Activated naive CD8-positive, alpha-beta T cell treated with anti-CD3 and anti-CD28 coated beads for 36 hours (primary cell): ENCODE measurements around the gene OR51L1. TPM values are rescaled to one million over a fixed set of nuclear protein-coding genes. Genes with fewer than 3 reads are reported as not detected.

Experiments
- DNase-seq: peaks from one replicate; pipeline ENCODE4 v3.0.0; 2021
- H3K27ac Mint-ChIP-seq: one replicate; pipeline ENCODE4 v1.8.0; 2022; ENCODE audit warnings: mild to moderate bottlenecking, moderate library complexity, mixed read lengths
- H3K27me3 Mint-ChIP-seq: one replicate; pipeline ENCODE4 v1.8.0; 2022; ENCODE audit warnings: mild to moderate bottlenecking, mixed read lengths
- H3K36me3 Mint-ChIP-seq: one replicate; pipeline ENCODE4 v1.8.0; 2021; ENCODE audit warnings: mild to moderate bottlenecking, mixed read lengths
- H3K4me1 Mint-ChIP-seq: one replicate; pipeline ENCODE4 v1.8.0; 2021; ENCODE audit warnings: mixed read lengths
- H3K4me3 Mint-ChIP-seq: one replicate; pipeline ENCODE4 v1.8.0; 2022; ENCODE audit warnings: mild to moderate bottlenecking, moderate library complexity, mixed read lengths
- H3K9me3 Mint-ChIP-seq: one replicate; pipeline ENCODE4 v1.8.0; 2022; ENCODE audit warnings: mixed read lengths
- total RNA-seq, 2 experiments: library from RNA; stranded (reverse); gene quantifications; one replicate each; pipeline ENCODE4 v1.2.3, GENCODE V29; 2021

Gene OR51L1
- total RNA-seq, 2 experiments from 2014 or later = not detected

GRCh38 chr11:5021996-5022395 is 27.3 kb downstream of the OR51L1 start:
- H3K27me3 Mint-ChIP-seq = no peaks in the 10 kb centered on the region
- DNase-seq = no peak
- no peak overlapping the region for H3K4me3 Mint-ChIP-seq
- H3K27ac Mint-ChIP-seq = no peak overlapping the region
- H3K36me3 Mint-ChIP-seq = peaks cover 2% of the 10 kb centered on the region
- no peaks in the 10 kb centered on the region for H3K4me1 Mint-ChIP-seq
- peaks cover 13% of the 10 kb centered on the region for H3K9me3 Mint-ChIP-seq

GRCh38 chr11:5036669-5037068 is 42.0 kb downstream of the OR51L1 start:
- Mint-ChIP-seq H3K9me3 (no peaks in the 10 kb centered on the region), H3K4me1 (no peaks in the 10 kb centered on the region), H3K27ac (no peak overlapping the region), H3K27me3 (peaks cover 4% of the 10 kb centered on the region), H3K4me3 (no peak overlapping the region), H3K36me3 (no peaks in the 10 kb centered on the region)
- DNase-seq = no peak

GRCh38 chr11:5037926-5038325 is 43.3 kb downstream of the OR51L1 start:
- Mint-ChIP-seq H3K27ac (no peak overlapping the region), H3K9me3 (no peaks in the 10 kb centered on the region), H3K36me3 (no peaks in the 10 kb centered on the region), H3K4me1 (no peaks in the 10 kb centered on the region), H3K4me3 (no peak overlapping the region), H3K27me3 (peaks cover 4% of the 10 kb centered on the region)
- no peak for DNase-seq

GRCh38 chr11:5038341-5038740 is 43.7 kb downstream of the OR51L1 start:
- H3K9me3 Mint-ChIP-seq = no peaks in the 10 kb centered on the region
- H3K4me3 Mint-ChIP-seq = no peak overlapping the region
- H3K4me1 Mint-ChIP-seq = no peaks in the 10 kb centered on the region
- DNase-seq = no peak
- peaks cover 4% of the 10 kb centered on the region for H3K27me3 Mint-ChIP-seq
- no peak overlapping the region for H3K27ac Mint-ChIP-seq
- H3K36me3 Mint-ChIP-seq = no peaks in the 10 kb centered on the region

- H3K9me3 Mint-ChIP-seq = no peaks in the 10 kb centered on the region
- H3K4me1 Mint-ChIP-seq = no peaks in the 10 kb centered on the region
- no peaks in the 10 kb centered on the region for H3K36me3 Mint-ChIP-seq
- DNase-seq = no peak
- H3K4me3 Mint-ChIP-seq = no peak overlapping the region
- H3K27ac Mint-ChIP-seq = no peak overlapping the region
- peaks cover 4% of the 10 kb centered on the region for H3K27me3 Mint-ChIP-seq
These were observed 46.2 kb downstream of the OR51L1 start for GRCh38 chr11:5040876-5041275.

- peaks cover 4% of the 10 kb centered on the region for H3K27me3 Mint-ChIP-seq
- H3K9me3 Mint-ChIP-seq = peaks cover 2% of the 10 kb centered on the region
- H3K4me3 Mint-ChIP-seq = no peak overlapping the region
- no peaks in the 10 kb centered on the region for H3K36me3 Mint-ChIP-seq
- no peak overlapping the region for H3K27ac Mint-ChIP-seq
- H3K4me1 Mint-ChIP-seq = no peaks in the 10 kb centered on the region
- DNase-seq = no peak
These were observed 47.4 kb downstream of the OR51L1 start for GRCh38 chr11:5042091-5042490.

GRCh38 chr11:5043380-5043779 is 48.7 kb downstream of the OR51L1 start:
- H3K27me3 Mint-ChIP-seq = peaks cover 4% of the 10 kb centered on the region
- H3K9me3 Mint-ChIP-seq = peaks cover 3% of the 10 kb centered on the region
- DNase-seq = no peak
- H3K27ac Mint-ChIP-seq = no peak overlapping the region
- H3K4me1 Mint-ChIP-seq = no peaks in the 10 kb centered on the region
- no peaks in the 10 kb centered on the region for H3K36me3 Mint-ChIP-seq
- H3K4me3 Mint-ChIP-seq = no peak overlapping the region

GRCh38 chr11:5046226-5046625 is 51.6 kb downstream of the OR51L1 start, which contains the start of gene OR52J3:
Gene OR52J3 (plus strand): TSS chr11:5046526. CDS start chr11:5046526, 0 bp downstream.
- Mint-ChIP-seq H3K27me3 (no peaks in the 10 kb centered on the region), H3K9me3 (peaks cover 3% of the 10 kb centered on the region), H3K27ac (no peak within 1 kb of the TSS), H3K4me1 (no peaks in the 10 kb centered on the region), H3K4me3 (no peak within 1 kb of the TSS), H3K36me3 (no peaks in the 10 kb centered on the region)
- no peak for DNase-seq

GRCh38 chr11:5046754-5047330 is 52.2 kb downstream of the OR51L1 start:
- Mint-ChIP-seq H3K4me1 (no peaks in the 10 kb centered on the region), H3K27me3 (no peaks in the 10 kb centered on the region), H3K4me3 (no peak overlapping the region), H3K9me3 (peaks cover 3% of the 10 kb centered on the region), H3K27ac (no peak overlapping the region), H3K36me3 (no peaks in the 10 kb centered on the region)
- no peak for DNase-seq

Other genes starting within 250 kb of the OR51L1 start
- gene OR51F1, start 224.9 kb upstream of the OR51L1 start, total RNA-seq = not detected
- gene OR52R1, start 190.5 kb upstream of the OR51L1 start, total RNA-seq = not detected
- not detected for gene OR51F2, start 173.5 kb upstream of the OR51L1 start, total RNA-seq
- not detected for gene OR51S1, start 145.6 kb upstream of the OR51L1 start, total RNA-seq
- gene OR51T1, start 113.0 kb upstream of the OR51L1 start, total RNA-seq = not detected
- gene OR51A7, start 91.1 kb upstream of the OR51L1 start, total RNA-seq = not detected
- not detected for gene OR51G2, start 75.5 kb upstream of the OR51L1 start, total RNA-seq
- not detected for gene OR51G1, start 70.5 kb upstream of the OR51L1 start, total RNA-seq
- not detected for gene OR51A4, start 47.2 kb upstream of the OR51L1 start, total RNA-seq
- gene OR51A2, start 39.1 kb upstream of the OR51L1 start, total RNA-seq = not detected
- gene OR52J3, start 51.7 kb downstream of the OR51L1 start, total RNA-seq = not detected
- gene OR52E2, start 64.8 kb downstream of the OR51L1 start, total RNA-seq = not detected
- not detected for gene OR52E1, start 74.7 kb downstream of the OR51L1 start, total RNA-seq
- gene OR52A5, start 143.5 kb downstream of the OR51L1 start, total RNA-seq = not detected
- gene OR52A1, start 159.9 kb downstream of the OR51L1 start, total RNA-seq = not detected
- gene OR51V1, start 205.8 kb downstream of the OR51L1 start, total RNA-seq = not detected
- gene HBB, start 232.2 kb downstream of the OR51L1 start, total RNA-seq = not detected
- gene HBD, start 239.6 kb downstream of the OR51L1 start, total RNA-seq = not detected